Islet of Langerhans (tissue), 1 donor: Measurements from ENCODE around the gene CMTM6.
"Not testable (repeated sequence)": the region's sequence is repeated elsewhere in the genome, so short reads cannot be mapped to it uniquely, and the experiment has no call there.

ENCODE experiments used
- FAIRE-seq: peaks from one replicate; lab custom pipeline; 2011; peaks lifted over from hg19 to GRCh38; lab: Jason Lieb, UNC

Gene CMTM6

DNA sequence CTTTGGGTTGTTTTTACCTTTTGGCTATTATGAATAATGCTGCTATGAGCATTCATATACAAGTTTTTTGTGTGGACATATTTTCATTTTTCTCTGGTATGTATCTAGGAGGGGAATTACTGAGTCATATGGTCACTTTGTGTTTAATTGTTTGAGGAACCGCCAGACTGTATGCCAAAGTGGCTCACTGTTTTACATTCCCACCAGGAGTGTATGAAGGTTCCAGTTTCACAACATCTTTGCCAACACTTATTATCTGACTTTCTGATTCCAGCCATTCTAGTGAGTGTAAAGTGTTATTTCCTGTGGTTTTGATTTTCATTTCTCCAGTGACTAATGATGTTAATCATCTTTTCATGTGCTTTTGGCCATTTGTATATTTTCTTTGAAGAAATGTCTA lies 59.2 kb downstream of the CMTM6 start:
- FAIRE-seq = no peak

DNA sequence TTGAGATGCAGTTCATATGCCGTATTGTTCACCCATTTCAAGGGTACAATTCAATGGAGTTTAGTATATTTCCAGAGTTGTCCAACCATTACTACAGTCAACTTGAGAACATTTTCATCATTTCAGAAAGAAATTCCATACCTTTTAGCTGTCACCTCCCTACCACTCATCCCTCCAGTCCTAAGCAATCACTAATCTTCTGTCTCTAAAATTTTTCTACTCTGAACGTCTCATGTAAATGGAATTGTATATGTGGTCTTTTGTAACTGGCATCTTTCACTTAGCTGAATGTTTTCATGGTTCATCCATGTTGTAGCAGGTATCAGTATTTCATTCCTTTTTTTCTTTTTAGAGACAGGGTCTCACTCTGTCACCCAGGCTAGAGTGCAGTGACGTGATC lies 59.9 kb downstream of the CMTM6 start:
- FAIRE-seq = no peak

DNA sequence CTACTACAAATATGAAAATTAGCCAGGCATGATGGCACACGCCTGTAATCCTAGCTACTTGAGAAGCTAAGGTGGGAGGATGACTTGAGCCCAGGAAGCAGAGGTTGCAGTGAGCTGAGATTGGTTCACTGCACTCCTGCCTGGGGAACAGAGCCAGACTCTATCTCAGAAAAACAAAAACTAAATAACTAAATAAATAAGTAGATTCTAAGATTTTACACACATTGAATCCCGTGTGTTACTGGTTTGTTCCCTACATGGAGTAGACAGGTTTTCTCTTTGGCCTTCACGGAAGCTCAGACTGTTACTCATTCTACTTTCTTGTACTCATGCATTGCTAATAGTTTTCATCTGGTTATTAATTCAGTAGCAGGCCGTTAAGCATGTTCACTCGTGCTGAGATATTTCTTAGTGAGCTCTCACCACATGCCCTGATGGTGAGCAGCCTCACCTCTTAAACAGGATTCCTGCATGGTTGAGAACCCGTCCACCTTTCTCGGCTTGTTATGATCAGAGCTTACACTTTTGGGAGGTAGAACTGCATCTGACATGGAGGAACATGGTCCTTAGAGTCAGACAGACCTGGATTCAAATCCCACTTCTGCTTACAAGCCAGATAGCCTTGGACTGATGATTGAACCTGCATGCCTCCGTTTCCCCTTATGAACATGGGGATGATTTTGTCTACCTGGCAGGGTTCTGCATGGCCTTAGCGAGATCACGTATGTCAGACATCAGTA lies 61.9 kb downstream of the CMTM6 start:
- FAIRE-seq = no peak

DNA sequence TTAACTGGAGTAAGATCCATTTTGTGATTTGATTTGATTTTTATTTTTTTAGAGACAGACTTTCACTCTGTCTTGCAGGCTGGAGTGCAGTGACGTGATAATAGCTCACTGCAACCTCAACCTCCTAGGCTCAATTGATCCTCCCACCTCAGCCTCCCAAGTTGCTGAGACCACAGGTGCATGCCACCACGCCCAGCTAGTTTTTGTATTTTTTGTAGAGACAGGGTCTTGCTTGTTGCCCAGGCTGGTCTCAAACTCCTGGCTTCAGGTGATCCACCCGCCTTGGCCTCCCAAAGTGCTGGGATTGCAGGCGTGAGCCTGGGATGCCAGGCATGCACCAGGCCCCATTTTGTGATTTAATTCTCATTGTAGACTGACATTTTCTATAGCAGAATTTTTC lies 63.2 kb downstream of the CMTM6 start:
- not testable (repeated sequence) for FAIRE-seq

DNA sequence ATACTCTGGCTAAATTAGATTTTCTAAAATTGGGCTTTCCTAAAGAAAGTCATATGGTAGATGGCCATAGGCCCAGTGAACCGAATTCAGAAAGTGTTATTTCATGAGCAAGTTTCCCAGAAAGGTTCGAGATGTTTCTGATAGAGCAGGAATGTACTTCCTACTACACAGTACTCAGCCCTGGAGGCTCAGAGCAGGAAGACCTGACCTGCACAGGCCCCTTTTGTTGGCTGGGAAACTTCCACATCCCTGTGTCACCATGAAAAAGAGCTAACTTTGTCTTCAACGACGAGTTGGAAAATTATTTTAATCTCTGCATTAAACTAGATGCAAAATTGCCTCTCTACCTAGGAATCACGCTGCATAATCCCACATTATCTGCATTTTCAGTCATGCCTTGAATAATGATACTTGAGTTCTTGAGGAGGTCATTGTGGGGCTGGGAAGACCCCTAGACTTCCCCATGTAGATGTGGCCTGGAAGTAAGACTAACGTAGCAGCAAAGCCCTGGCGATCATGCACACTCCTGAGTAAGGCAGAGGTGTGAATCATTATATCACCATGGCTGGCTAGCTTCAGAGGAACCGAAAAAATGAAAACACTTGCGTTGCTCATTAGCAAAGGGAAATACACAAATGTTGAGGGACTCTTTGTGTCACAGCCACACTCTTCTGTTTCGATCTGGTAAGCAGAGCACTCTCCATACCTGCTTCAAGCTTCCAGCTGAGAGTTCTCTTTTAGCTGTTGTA lies 63.9 kb downstream of the CMTM6 start:
- FAIRE-seq = no peak

DNA sequence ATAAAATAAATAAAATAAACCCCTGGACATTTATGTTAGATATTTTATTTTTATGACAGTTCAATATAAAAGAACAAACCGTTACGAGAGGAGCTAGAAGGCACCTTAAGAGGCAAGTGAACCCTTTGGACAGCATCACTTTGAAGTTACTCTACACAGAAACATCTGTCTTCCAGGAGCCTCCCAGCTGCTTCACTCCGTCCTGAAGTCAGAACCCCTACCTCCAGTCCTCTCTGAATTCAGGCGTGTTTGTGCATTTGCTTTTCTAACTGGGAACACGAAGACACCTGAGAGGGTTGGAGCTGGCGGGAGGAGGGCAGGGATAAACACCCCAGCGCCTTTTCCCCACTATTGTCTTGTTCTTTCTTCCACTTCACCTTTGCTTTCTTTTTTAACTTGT lies 64.8 kb downstream of the CMTM6 start:
- FAIRE-seq = no peak

DNA sequence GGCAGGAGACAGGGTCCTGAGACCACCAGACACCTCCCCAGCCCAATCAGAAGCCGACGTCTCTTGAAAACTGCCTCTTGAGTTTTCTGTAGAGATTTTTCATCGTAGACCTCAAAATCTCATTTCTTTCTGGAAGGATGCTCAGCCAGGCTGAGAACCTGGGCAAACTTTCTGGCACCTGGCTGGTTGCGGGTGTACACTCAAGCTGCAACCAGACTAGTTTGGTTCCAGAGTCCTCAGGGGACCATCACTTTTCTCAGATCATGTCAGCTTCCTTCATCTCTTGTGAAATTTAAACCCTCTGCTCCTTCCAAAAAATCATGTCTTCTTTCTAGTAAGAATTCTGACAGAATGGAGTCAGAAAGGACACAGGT lies 65.8 kb downstream of the CMTM6 start:
- FAIRE-seq = no peak

DNA sequence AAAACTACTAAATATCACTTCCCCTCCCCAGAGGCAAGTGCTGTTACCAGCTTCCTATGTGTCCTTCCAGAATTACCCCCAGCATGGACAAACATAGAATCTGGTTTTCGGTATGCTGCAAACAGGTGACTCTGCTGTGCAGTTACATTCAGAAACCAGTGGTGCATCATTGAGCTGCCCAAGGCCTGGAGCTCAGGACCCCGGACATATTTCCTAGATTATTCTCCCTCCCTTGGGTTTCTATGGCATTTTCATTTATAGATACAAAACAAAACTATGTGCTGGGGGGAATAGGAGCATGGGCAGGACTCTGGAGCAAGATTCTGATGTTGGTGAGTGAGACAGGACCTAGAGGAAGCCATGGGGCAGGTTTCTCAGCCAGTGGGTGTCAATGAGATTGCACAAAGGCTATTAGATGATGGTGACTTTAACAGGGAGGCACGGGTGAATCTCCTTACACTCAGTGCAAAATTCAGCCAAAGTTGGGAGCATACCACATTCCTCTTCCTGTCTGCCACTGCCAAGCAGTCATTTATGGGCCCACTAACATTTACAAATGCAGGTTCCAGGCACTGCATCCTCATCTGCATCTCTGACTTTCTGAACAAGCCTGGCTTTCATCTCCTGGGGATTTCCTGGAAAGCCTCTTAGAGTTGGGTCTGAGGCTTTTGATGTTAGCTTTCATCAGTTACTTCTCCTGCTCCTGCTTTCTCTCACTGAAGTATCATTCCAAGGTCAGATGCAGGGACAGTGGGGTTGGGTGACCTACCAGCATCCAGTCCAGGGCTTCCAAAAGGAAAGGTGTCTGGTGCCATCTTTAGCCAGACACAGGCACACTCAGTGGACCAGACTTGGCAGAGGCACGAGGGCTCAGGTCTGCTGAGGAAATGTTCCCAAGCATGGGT lies 66.5 kb downstream of the CMTM6 start:
- FAIRE-seq = no peak

DNA sequence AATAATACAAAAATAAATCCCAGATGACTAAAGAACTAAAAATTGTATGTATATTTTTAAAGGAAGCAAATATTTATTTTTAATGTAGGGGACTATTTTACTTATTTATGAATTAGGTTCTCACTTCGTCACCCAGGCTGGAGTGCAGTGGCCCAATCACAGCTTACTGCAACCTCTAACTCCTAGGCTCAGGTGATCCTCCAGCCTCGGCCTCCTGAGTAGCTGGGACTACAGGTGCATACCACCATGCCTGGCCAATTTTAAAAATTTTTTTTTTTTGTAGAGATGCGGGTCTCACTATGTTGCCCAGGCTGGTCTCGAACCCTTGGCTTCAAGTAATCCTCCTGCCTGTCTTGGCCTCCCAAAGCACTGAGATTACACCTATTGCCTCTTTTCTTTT lies 68.4 kb downstream of the CMTM6 start:
- FAIRE-seq = no peak

DNA sequence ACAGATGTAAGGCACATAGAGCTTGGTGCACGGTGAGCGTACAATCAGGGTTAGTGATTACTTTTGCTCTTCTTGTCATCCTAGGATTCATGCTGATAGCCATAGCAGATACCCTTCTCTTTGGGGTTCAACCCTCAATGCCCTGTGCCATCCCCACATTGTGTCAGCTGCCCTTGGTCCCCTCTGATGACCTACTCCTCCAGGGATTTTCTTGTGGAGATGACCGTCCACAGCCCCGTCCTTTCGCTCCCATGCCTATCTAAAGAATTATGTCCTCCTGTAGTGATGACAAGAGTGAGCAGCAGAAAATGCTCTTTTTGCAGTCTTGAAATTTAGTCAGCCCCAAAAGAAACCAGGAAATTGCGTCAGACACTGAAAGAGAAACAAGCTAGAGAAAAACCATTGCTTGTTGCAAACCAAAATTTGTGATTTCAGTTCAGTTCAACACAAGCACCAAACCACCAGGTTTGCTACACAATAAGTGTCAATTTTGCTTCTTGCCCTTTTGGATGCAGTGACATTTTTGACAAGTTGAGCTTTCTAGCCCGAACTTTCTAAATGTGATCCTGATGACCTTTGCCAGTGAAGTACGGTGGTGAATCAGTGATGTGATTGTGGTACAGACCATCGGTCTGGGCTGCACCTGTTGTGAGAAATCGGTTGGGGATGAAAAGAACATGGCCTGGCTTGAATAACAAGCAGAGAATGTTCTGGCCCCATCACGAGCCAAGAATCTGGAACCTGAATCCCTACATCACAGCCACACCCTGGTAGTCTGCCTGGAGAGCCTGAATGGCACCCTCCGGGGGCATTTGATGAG lies 69.7 kb downstream of the CMTM6 start:
- FAIRE-seq = no peak

DNA sequence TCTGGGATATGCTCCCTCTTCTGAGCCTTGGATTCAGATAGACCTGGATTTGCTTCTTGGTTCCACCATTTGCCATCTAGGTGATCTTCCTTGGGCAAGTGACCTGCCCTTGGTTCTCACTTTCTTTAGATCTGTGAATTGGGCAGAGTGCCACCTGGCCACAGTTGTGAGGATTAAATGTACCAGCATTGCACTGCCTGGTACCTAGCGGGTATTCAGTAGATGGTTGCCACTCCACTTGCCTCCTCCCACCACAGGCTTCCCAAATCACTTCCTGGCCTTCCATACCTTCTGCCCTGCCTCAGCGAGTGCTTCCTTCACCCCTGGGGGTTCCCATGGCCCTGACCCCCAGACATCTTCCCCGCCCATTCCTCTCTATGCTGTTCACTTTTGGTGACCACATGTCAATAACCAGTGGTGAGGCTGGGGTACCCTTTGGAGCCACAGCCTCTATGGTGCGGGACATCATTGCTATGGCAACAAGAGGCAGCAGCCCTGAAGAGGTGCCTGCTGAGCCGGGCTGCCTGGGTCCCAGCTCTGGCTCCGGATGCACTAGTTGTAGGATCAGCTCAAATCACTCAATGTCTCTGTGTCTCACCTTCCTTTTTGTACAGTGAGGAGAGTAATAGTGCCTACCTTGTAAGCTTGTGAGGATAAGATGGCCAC lies 70.5 kb downstream of the CMTM6 start:
- FAIRE-seq = no peak

DNA sequence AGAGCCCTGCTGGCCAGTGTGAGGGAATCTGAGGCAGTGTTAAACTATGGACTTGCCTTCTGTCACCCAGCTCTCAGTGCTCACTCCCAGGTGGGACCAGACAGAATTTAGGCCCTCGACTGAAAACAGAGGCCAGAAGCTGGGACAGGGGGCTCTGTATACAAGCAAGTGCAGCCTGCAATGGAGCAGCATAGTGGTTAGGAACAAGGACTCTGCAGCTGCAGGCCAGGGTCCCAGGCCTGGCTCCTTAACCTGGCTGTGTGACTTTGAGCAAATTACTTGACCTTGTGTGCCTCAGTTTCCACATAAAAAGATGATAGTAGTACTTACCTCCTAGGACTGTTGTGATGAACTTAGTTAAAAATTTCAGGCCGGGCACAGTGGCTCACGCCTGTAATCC lies 71.2 kb downstream of the CMTM6 start:
- FAIRE-seq = no peak
